HG03066 (cell line): ENCODE data around the gene SRM.
A peak's percentile ranks its signal among the peaks of the same experiment; 100 is the strongest.
"Not testable (repeated sequence)": the region's sequence is repeated elsewhere in the genome, so short reads cannot be mapped to it uniquely, and the experiment has no call there.

Experiments
- ATAC-seq: cut with Tn5 transposase; IDR thresholded peaks from one replicate; pipeline ENCODE4 v1.9.1; 2021; ENCODE audit warnings: low read depth; ENCODE audit not compliant: unreplicated experiment

Gene SRM

GRCh38 chr1:11024154-11024873 is 35.5 kb downstream of the SRM start:
- no peak for ATAC-seq

- no peak for ATAC-seq
These were observed 36.6 kb downstream of the SRM start for GRCh38 chr1:11023201-11023600.

- ATAC-seq = no peak
These were observed 39.8 kb downstream of the SRM start for GRCh38 chr1:11019971-11020370.

- not testable (repeated sequence) for ATAC-seq
These were observed 40.5 kb downstream of the SRM start for GRCh38 chr1:11019358-11019757.

- no peak for ATAC-seq
These were observed 46.7 kb downstream of the SRM start for GRCh38 chr1:11013160-11013531.

GRCh38 chr1:11012260-11013159 is 47.3 kb downstream of the SRM start, which contains the start of gene TARDBP:
TARDBP (plus strand) TSS chr1:11012654; CDS start chr1:11013728, 1,074 bp downstream.
- ATAC-seq = peak; percentile 90
